ENCODE data around the gene VPS35L. TPM values are rescaled to one million over a fixed set of nuclear protein-coding genes. Genes with fewer than 3 reads are reported as not detected.
"Not testable (repeated sequence)": the region's sequence is repeated elsewhere in the genome, so short reads cannot be mapped to it uniquely, and the experiment has no call there.

The VPS35L gene
- total RNA-seq, 1 donor from 2014 or later: 62.8 TPM

DNA sequence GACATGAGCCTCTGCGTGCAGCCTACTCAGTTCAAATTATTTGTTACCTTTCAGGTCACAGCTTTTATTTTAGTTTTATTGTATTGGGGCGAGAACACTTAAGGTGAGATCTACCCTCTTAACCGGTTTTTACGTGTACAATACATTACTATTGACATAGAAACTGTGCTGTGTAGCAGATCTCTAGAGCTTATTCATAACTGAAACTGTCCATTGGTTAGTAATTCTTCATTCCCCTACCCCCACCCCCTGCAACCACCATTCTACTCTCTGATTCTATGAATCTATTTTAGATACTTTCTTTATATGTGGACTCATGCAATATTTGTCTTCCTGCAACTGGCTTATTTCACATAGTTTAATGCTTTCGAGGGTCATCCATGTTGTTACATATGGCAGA, 119.0 kb downstream of the VPS35L start:
- H3K27me3 ChIP-seq (ENCODE audit: control insufficient read depth, insufficient read depth, low read length): no peaks in the 10 kb centered on the region
- no peak for DNase-seq (ENCODE audit: low read depth)
- TF ChIP-seq, protein P1, sequence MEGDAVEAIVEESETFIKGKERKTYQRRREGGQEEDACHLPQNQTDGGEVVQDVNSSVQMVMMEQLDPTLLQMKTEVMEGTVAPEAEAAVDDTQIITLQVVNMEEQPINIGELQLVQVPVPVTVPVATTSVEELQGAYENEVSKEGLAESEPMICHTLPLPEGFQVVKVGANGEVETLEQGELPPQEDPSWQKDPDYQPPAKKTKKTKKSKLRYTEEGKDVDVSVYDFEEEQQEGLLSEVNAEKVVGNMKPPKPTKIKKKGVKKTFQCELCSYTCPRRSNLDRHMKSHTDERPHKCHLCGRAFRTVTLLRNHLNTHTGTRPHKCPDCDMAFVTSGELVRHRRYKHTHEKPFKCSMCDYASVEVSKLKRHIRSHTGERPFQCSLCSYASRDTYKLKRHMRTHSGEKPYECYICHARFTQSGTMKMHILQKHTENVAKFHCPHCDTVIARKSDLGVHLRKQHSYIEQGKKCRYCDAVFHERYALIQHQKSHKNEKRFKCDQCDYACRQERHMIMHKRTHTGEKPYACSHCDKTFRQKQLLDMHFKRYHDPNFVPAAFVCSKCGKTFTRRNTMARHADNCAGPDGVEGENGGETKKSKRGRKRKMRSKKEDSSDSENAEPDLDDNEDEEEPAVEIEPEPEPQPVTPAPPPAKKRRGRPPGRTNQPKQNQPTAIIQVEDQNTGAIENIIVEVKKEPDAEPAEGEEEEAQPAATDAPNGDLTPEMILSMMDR (IDR thresholded peaks at IDR 0.05; ENCODE audit: insufficient read depth, low read length, poor library complexity, severe bottlenecking): no peak
- H3K36me3 ChIP-seq (ENCODE audit: control insufficient read depth, insufficient read depth, low read length): no peaks in the 10 kb centered on the region
- H3K4me3 ChIP-seq (ENCODE audit: low read depth, low read length): no peak overlapping the region

DNA sequence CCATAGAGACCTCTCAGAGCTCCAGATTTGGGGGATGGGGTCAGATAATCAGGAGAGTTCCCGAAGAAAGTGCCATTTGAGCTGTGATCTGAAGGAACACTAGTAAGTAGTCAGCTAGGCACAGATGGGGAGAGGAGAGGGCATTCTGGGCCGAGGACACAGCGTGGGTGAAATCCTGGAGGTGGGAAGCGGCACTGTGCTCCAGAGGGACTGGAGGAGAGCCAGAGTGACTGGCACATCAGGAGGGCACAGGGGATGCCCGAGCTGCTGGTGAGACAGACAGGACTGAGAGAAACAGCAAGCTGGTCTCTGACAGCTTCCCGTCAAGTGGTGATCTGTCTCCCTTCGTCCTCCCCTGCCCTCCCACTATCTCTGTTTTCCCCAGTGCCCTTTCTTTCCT, 121.9 kb downstream of the VPS35L start:
- no peak for DNase-seq (ENCODE audit: low read depth)

DNA sequence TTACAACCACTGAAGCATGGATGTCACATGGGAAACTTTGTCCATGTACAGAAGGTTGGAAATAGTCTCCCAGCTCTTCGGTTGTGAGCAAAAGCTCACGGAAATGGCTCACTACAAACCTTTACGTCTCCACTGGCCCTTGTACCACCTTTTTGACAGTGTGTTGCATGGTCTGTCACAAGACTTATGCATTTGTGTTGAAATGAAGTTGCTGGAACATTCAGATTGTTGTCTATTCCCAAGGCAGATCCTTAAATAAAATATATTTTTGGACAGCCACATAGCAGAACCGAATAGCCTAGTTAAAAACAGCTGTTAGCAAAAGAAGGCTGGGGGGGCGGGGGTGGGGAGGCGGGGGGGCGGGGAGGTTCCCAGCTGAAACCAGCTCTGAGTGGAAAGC, 123.3 kb downstream of the VPS35L start:
- DNase-seq (ENCODE audit: low read depth): no peak
- H3K36me3 ChIP-seq (ENCODE audit: control insufficient read depth, insufficient read depth, low read length): no peaks in the 10 kb centered on the region
- no peak overlapping the region for H3K4me3 ChIP-seq (ENCODE audit: low read depth, low read length)
- no peaks in the 10 kb centered on the region for H3K27me3 ChIP-seq (ENCODE audit: control insufficient read depth, insufficient read depth, low read length)
- TF ChIP-seq, protein P1 (IDR thresholded peaks at IDR 0.05; ENCODE audit: insufficient read depth, low read length, poor library complexity, severe bottlenecking): no peak

More for the DNA sequence above, 121.9 kb downstream of the VPS35L start:
- Histone ChIP-seq H3K27me3 (ENCODE audit: control insufficient read depth, insufficient read depth, low read length) (no peaks in the 10 kb centered on the region), H3K36me3 (ENCODE audit: control insufficient read depth, insufficient read depth, low read length) (no peaks in the 10 kb centered on the region), H3K4me3 (ENCODE audit: low read depth, low read length) (no peak overlapping the region)
- TF ChIP-seq, protein P1 (IDR thresholded peaks at IDR 0.05; ENCODE audit: insufficient read depth, low read length, poor library complexity, severe bottlenecking): no peak

DNA sequence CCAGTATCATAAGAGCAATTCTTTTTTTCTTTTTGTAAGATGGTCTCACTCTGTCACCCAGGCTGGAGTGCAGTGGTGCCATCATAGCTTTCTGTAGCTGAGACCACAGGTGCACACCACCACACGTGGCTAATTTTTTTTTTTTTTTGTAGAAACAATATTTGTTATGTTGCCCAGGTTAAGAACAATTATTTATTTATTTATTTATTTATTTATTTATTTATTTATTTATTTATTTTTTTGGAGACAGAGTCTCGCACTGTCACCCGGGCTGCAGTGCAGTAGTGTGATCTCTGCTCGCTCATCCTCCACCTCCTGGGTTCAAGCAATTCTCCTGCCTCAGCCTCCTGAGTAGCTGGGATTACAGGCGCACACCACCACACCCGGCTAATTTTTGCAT, 123.8 kb downstream of the VPS35L start:
- H3K36me3 ChIP-seq (ENCODE audit: control insufficient read depth, insufficient read depth, low read length); H3K4me3 ChIP-seq (ENCODE audit: low read depth, low read length); H3K27me3 ChIP-seq (ENCODE audit: control insufficient read depth, insufficient read depth, low read length); DNase-seq (ENCODE audit: low read depth): not testable (repeated sequence)

DNA sequence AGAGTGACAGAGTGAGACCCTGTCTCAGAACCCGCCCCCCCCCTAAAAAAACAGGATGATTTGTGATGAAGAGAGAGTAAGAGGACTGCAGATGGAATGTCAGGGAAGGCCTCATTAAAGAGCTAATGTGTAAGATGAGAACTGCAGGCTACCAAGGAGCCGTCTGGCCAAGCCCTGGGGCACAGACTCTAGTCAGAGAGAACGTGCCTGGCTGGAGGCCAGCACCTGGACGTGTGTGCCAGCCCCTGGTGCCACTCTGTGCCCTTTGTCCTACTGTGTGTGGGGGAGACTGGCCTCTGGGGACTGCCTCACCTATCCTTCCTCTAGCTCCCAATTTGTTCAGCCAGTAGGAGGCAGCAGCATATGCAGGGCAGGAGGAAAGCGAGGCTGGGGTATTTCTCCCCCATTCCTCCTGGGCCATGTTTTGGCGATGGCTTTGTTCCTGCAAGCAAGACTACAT, 125.4 kb downstream of the VPS35L start:
- no peak for DNase-seq (ENCODE audit: low read depth)

DNA sequence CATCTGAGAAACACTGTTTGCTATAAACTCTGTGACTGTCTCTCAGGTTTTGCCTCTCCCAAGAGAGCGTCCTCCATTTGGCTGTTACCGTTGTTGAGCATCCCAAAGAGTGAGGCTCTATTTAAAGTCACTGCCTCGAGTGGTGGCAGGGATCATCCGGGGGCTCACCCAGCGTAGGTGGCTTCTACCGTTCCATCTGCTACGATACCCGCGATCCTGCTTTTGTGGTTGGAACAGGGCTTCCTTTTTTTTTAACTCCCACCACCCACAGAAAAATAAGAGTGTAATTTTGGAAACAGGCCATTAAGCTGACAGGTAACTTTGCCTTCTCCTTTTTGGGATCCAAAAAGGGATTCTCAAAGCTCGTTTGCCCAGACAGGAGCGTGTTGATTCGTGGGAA, 126.1 kb downstream of the VPS35L start:
- no peak overlapping the region for H3K4me3 ChIP-seq (ENCODE audit: low read depth, low read length)
- H3K36me3 ChIP-seq (ENCODE audit: control insufficient read depth, insufficient read depth, low read length): no peaks in the 10 kb centered on the region
- TF ChIP-seq, protein P1 (IDR thresholded peaks at IDR 0.05; ENCODE audit: insufficient read depth, low read length, poor library complexity, severe bottlenecking): no peak
- no peaks in the 10 kb centered on the region for H3K27me3 ChIP-seq (ENCODE audit: control insufficient read depth, insufficient read depth, low read length)
- no peak for DNase-seq (ENCODE audit: low read depth)

More for the DNA sequence above, 125.4 kb downstream of the VPS35L start:
- Histone ChIP-seq H3K36me3 (ENCODE audit: control insufficient read depth, insufficient read depth, low read length) (no peaks in the 10 kb centered on the region), H3K27me3 (ENCODE audit: control insufficient read depth, insufficient read depth, low read length) (no peaks in the 10 kb centered on the region), H3K4me3 (ENCODE audit: low read depth, low read length) (no peak overlapping the region)
- TF ChIP-seq, protein P1 (IDR thresholded peaks at IDR 0.05; ENCODE audit: insufficient read depth, low read length, poor library complexity, severe bottlenecking): no peak

All from kidney epithelial cell (primary cell).